ENCODE results near the gene GIGYF1. TPM values are rescaled to one million over a fixed set of nuclear protein-coding genes. Genes with fewer than 3 reads are reported as not detected.

The GIGYF1 gene
- polyA plus RNA-seq, 1 experiment = 4.4 TPM

GRCh38 chr7:100682228-100682741, 11.8 kb downstream of the GIGYF1 start:
- ChIA-PET CTCF (interaction anchor here (4.0 kb wide), 1 partner anchor 10 kb away, joined by 32 read pairs; no protein-coding TSS in a partner anchor), POLR2A (interaction anchor here (1.3 to 1.4 kb wide), 2 partner anchors 96 kb away, joined by 3 to 8 read pairs; partner anchors contain the start of genes FBXO24 and LRCH4)
- no peaks in the 10 kb centered on the region for H3K27me3 ChIP-seq (ENCODE audit: control insufficient read depth, insufficient read depth, low read length)
- TF ChIP-seq, protein P1, sequence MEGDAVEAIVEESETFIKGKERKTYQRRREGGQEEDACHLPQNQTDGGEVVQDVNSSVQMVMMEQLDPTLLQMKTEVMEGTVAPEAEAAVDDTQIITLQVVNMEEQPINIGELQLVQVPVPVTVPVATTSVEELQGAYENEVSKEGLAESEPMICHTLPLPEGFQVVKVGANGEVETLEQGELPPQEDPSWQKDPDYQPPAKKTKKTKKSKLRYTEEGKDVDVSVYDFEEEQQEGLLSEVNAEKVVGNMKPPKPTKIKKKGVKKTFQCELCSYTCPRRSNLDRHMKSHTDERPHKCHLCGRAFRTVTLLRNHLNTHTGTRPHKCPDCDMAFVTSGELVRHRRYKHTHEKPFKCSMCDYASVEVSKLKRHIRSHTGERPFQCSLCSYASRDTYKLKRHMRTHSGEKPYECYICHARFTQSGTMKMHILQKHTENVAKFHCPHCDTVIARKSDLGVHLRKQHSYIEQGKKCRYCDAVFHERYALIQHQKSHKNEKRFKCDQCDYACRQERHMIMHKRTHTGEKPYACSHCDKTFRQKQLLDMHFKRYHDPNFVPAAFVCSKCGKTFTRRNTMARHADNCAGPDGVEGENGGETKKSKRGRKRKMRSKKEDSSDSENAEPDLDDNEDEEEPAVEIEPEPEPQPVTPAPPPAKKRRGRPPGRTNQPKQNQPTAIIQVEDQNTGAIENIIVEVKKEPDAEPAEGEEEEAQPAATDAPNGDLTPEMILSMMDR (IDR thresholded peaks at IDR 0.05; ENCODE audit: low read depth, low read length) = no peak
- no peaks in the 10 kb centered on the region; the same call in 1 of the 2 replicates for H3K9me3 ChIP-seq (ENCODE audit: control insufficient read depth, insufficient read depth, low read length)
- no peak for DNase-seq (ENCODE audit: low read depth, low spot score)
- no peak overlapping the region for H3K4me3 ChIP-seq (ENCODE audit: low read depth, low read length)
- no peak overlapping the region for H3K27ac ChIP-seq (ENCODE audit: low read depth, low read length)

DNA sequence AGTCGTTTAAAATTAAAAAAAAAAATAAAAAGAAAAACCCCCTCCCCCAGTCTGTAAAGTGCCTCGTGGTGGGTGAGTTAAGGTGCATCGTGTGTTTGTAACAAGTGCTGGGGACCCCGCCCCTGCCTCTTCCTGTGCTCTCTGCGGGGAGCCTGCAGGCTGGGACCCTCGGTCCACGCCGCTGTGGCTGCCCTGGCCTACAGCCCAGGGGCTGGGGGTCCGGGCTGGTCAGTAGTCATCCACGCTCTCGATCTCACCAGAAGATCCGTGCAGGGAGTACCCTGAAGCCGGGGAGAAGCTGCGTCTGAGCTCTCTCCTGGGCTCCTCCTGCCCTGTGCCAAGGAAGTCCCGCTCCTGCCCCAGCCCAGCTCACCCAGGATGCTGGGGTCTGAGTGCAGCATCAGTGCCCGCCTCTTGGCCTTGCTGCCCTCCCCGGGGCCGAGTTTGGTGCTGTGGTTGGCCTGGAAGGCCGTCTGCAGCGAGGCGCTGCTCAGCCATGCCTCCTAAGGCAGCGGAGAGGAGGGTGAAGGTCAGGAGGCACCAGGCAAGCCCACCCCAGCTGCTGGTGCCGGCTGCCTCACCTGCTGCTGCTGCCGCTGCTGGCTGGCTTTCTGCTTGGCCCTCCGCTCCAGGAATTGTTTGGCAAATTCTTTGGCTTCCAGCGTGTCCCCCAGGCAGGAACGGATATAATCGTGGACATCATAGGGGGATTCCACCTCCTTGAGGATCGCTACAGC, 12.4 kb downstream of the GIGYF1 start:
- TF ChIP-seq, protein P1 (IDR thresholded peaks at IDR 0.05; ENCODE audit: low read depth, low read length) = no peak
- no peak for DNase-seq (ENCODE audit: low read depth, low spot score)
- ChIA-PET POLR2A (interaction anchor here (0.6 to 1.3 kb wide), 3 partner anchors 24 to 199 kb away, joined by 3 to 8 read pairs (median 3); partner anchors contain the start of genes FBXO24 and LRCH4), CTCF (interaction anchor here (4.0 kb wide), 1 partner anchor 10 kb away, joined by 32 read pairs; no protein-coding TSS in a partner anchor)
- Histone ChIP-seq H3K27ac (ENCODE audit: low read depth, low read length) (no peak overlapping the region), H3K4me3 (ENCODE audit: low read depth, low read length) (no peak overlapping the region), H3K27me3 (ENCODE audit: control insufficient read depth, insufficient read depth, low read length) (no peaks in the 10 kb centered on the region), H3K9me3 (ENCODE audit: control insufficient read depth, insufficient read depth, low read length) (no peaks in the 10 kb centered on the region; the same call in 1 of the 2 replicates)

- POLR2A ChIA-PET = interaction anchor here (0.7 to 1.4 kb wide), 5 partner anchors 25 to 405 kb away, joined by 3 to 16 read pairs (median 5); partner anchors contain the start of genes FBXO24, LRCH4 and MOSPD3
- TF ChIP-seq, protein P1 (IDR thresholded peaks at IDR 0.05; ENCODE audit: low read depth, low read length) = no peak
Observed at GRCh38 chr7:100680576-100681271, 13.3 kb downstream of the GIGYF1 start.

DNA sequence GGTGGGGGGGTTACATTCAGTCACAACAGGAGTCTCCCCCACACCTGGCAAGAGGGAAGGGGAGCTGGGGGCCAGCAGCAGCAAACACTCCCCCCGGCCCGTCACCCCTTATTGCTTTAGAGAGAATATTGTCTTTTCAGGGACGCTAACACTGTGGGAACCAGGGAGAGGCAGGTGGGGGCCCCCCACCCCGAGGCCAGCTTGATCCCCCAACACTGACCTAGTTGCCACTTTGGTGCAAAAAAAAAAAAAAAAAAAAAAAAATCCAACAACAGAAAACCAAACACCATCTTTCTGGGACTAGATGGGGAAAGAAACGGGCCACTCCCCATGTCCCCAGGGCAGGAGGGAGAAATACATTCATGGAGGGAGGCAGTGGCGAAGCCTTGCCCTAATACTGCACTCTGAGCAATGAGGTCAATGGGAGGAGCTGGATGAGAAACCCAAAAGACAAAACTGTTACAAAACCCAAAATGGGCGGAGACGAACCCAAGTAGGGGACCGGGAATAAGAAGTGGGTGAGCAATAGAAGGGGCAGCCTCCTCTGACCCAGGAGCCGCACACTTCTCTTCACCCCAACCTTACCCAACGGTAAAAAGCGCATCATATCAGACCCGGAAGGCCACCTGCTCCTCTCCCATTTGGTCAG, 14.0 kb downstream of the GIGYF1 start:
- no peak for DNase-seq (ENCODE audit: low read depth, low spot score)
- POLR2A ChIA-PET = interaction anchor here (0.7 to 1.4 kb wide), 6 partner anchors 9 to 404 kb away, joined by 3 to 16 read pairs (median 4); partner anchors contain the start of genes FBXO24, LRCH4 and MOSPD3
- Histone ChIP-seq H3K9me3 (ENCODE audit: control insufficient read depth, insufficient read depth, low read length) (no peaks in the 10 kb centered on the region; the same call in 1 of the 2 replicates), H3K27me3 (ENCODE audit: control insufficient read depth, insufficient read depth, low read length) (no peaks in the 10 kb centered on the region), H3K4me3 (ENCODE audit: low read depth, low read length) (no peak overlapping the region), H3K27ac (ENCODE audit: low read depth, low read length) (no peak overlapping the region)
- TF ChIP-seq, protein P1 (IDR thresholded peaks at IDR 0.05; ENCODE audit: low read depth, low read length) = no peak
- CTCF ChIA-PET = interaction anchor here (1.1 to 4.0 kb wide), 2 partner anchors 12 to 172 kb away, joined by 4 to 32 read pairs; partner anchors contain the start of gene SLC12A9

More at GRCh38 chr7:100680576-100681271, 13.3 kb downstream of the GIGYF1 start:
- H3K4me3 ChIP-seq (ENCODE audit: low read depth, low read length) = no peak overlapping the region
- CTCF ChIA-PET = interaction anchor here (1.1 to 4.0 kb wide), 2 partner anchors 11 to 171 kb away, joined by 4 to 32 read pairs; partner anchors contain the start of gene SLC12A9
- DNase-seq (ENCODE audit: low read depth, low spot score) = no peak
- H3K27ac ChIP-seq (ENCODE audit: low read depth, low read length) = no peak overlapping the region
- H3K27me3 ChIP-seq (ENCODE audit: control insufficient read depth, insufficient read depth, low read length) = no peaks in the 10 kb centered on the region
- H3K9me3 ChIP-seq (ENCODE audit: control insufficient read depth, insufficient read depth, low read length) = no peaks in the 10 kb centered on the region; the same call in 1 of the 2 replicates

Measured in AG04450 (cell line).